KBM-7 (cell line): ENCODE results near the gene SHLD2.
A peak's percentile ranks its signal among the peaks of the same experiment; 100 is the strongest.
"Not testable (repeated sequence)": the region's sequence is repeated elsewhere in the genome, so short reads cannot be mapped to it uniquely, and the experiment has no call there.

Experiments
- DNase-seq: peaks from one replicate; pipeline ENCODE4 v3.0.0-alpha.2; 2015
- in situ Hi-C: fragments of 300-500 bp; cut with MboI; formaldehyde crosslinking; loops from 2 replicates; pipeline ENCODE4 v1.14.3; 2020; ENCODE audit warnings: low sequenced_read_pairs, low pct_unique_long_range_greater_than_20kb, mixed read lengths

Gene SHLD2

GRCh38 chr10:87083576-87084290, 11.3 kb upstream of the SHLD2 start:
- DNase-seq, in situ Hi-C loops: not testable (repeated sequence)

DNA sequence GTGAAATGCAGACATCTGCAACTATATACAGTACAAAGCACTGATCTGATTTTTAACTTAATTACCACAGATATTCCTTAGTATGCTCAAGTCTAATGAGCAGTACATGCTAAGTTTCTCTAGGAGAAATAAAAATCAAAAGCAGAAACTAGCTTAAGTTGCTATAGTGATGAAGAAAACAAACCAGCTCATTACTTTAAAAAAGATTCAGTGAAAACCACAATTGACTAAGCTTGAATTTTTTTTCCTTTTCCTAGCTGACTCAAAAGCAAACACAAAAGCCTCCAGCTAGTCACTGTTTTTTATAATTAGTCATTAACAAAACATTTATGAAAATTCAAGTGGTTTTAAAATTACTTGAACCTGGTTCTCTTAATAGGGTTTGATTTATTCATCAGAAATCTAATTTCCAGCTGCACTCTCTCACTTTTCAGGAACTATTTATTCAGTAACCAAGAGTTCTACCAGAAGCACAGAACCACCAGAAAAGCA, 10.7 kb upstream of the SHLD2 start:
- in situ Hi-C loops, DNase-seq: not testable (repeated sequence)

GRCh38 chr10:87085537-87085936, 9.5 kb upstream of the SHLD2 start:
- DNase-seq = no peak
- in situ Hi-C loops = no loop called here

GRCh38 chr10:87089746-87090145, 5.3 kb upstream of the SHLD2 start:
- in situ Hi-C loops = no loop called here
- DNase-seq = no peak

GRCh38 chr10:87090779-87091178, 4.2 kb upstream of the SHLD2 start:
- in situ Hi-C loops = no loop called here
- no peak for DNase-seq

- DNase-seq = no peak
- in situ Hi-C loops = no loop called here
Observed at GRCh38 chr10:87092376-87092860, 2.6 kb upstream of the SHLD2 start.

GRCh38 chr10:87092861-87093631, 2.0 kb upstream of the SHLD2 start:
- in situ Hi-C loops = no loop called here
- DNase-seq = peak; percentile 62

DNA sequence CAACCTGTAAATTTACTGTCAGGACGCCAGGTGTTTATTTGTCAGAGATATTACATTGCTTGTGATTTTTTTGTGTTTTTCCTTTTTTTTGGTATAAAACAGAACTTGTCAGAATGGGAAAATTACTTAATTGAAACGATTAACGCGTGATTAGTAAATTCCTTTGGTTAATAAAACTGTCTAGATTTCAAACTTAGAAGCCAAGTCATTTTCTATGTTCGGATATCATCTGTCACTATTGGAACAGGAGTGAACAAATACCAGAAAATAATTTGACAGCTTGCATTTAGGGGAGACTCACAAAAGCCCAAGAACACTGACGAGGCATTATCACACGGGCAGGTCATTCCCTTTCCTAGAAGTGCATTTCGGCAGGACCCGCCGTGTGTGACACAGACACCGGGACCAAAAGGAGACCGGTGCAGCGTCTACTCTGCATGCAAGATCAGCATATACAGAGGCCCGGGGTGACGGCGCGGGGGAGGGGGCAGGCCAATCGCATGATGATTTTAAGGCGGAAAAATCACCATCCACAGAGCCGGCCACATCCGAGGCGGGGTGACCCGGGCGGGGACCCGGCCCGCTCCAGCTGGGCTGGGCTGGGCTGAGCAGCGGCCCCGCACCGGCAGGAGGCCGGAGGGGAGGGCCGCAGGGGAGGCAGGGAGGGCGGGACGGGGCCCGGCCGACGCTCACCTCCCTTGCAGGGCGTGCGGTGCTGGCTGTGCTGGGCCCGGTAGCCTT, 1.2 kb upstream of the SHLD2 start:
- DNase-seq = peak; percentile 66
- in situ Hi-C loops = no loop called here

GRCh38 chr10:87095236-87095945, 385 bp downstream of the SHLD2 start:
- peak; percentile 80 for DNase-seq
- in situ Hi-C loops = no loop called here

GRCh38 chr10:87101996-87102395, 7.0 kb downstream of the SHLD2 start:
- no peak for DNase-seq
- in situ Hi-C loops = no loop called here

GRCh38 chr10:87104727-87105126, 9.7 kb downstream of the SHLD2 start:
- DNase-seq, in situ Hi-C loops: not testable (repeated sequence)

DNA sequence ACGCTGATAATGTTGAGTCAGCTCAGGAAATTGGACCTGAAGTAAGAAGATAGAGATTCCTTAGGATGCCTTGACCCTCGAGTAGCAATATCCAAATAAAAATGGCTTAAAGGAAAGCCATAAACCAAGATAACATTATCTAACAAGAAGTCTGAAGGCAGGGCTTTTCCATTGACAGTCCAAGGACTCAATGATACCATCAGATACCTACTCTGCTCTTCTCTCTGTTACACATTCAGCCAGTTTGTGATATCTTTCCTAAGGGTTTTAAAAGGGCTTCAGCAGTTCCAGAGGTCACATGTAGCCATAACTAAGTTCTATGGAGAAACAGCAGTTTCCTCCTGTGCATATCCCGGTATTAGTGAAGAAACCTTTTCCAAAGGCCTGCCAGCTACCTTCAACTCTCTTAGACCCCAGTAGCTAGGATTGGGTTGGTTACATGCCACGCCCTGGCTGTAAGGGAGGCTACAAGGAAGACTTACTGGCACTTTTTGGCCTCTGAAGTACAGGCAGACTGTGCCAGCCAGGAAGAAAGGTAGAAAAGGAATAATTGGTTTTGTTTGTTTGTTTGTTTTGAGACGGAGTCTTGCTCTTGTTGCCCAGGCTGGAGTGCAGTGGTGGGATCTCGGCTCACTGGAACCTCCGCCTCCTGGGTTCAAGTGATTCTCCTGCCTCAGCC, 10.6 kb downstream of the SHLD2 start:
- in situ Hi-C loops = no loop called here
- no peak for DNase-seq

GRCh38 chr10:87118122-87118521, 23.1 kb downstream of the SHLD2 start:
- in situ Hi-C loops = not testable (repeated sequence)

GRCh38 chr10:87119029-87119428, 24.0 kb downstream of the SHLD2 start:
- DNase-seq, in situ Hi-C loops: not testable (repeated sequence)

More at GRCh38 chr10:87118122-87118521, 23.1 kb downstream of the SHLD2 start:
- not testable (repeated sequence) for DNase-seq

- in situ Hi-C loops, DNase-seq: not testable (repeated sequence)
Observed at GRCh38 chr10:87123351-87123750, 28.3 kb downstream of the SHLD2 start.

GRCh38 chr10:87127048-87127447, 32.0 kb downstream of the SHLD2 start:
- in situ Hi-C loops, DNase-seq: not testable (repeated sequence)

DNA sequence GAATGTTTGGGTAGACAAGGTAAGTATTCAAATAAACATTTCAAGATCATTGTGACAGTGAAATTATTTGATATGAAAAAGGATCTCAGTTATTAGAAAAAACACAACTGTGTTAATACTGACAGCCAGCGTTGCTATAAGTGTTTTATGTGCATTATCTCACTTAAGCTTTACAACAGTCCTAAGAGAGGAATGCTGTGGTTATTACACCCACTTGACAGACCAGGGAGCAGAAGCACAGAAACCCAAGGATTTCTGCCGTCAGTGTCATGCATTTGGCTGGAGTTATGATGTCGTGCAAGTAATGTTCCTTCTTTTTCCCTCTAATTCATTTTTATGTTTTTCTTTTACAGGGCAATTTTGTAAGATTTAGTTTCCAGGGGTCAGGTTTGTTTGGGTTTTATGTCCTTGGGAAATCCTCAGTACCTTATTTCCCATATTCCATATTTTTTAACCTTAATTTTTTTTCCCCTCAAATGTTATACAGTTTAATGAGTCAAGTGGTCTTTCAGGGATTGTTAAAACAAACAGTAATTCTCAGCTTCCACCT, 32.7 kb downstream of the SHLD2 start:
- in situ Hi-C loops, DNase-seq: not testable (repeated sequence)

GRCh38 chr10:87132176-87132575, 37.2 kb downstream of the SHLD2 start:
- peak; percentile 59 for DNase-seq
- in situ Hi-C loops = not testable (repeated sequence)
